Activated naive CD4-positive, alpha-beta T cell treated with anti-CD3 and anti-CD28 coated beads, Interleukin-2, amount 50 U/mL, for 16 hours (primary cell): ENCODE measurements around the gene FBXO38.
A peak's percentile ranks its signal among the peaks of the same experiment; 100 is the strongest.

Experiments
- DNase-seq: peaks from one replicate; pipeline ENCODE4 v3.0.0-alpha.2; 2020

FBXO38 gene

GRCh38 chr5:148482196-148482595 lies 98.4 kb downstream of the FBXO38 start:
- DNase-seq: no peak

DNA sequence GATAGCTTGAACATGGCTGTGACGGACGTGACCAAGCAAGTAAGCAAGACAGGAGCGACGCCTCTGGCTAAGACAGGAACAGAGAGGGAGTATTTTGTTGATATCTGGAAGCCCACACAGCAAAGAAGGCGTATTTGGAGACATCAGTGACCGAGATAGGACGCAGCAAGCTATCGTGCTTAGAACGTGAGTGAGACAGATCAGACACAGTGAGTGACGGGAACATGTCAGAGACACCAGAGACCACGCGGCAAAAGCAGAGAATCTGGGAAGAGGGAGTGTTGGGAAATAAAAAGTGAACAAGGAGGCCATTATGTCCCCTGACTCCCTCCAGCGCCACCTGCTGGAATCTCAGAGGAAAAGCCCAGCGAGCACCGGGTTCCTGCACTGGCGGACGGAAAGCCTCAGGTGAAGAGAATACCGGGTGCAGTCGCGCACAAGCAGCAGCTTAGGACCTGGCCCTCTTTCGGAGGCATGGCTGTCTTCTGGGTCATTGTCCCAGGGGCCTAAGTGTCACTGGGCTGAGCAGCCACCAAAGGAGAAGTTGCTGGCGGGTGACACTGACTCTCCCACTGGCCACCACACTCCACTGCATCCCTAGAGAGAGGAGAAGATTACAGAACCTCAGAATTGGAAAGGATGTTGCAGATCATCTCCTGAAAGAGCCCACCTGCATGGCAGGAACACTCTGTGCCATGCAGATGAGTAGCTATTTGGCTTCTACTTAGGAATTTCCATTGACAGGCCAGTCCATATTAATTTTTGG lies 99.1 kb downstream of the FBXO38 start:
- DNase-seq: peak; percentile 57

DNA sequence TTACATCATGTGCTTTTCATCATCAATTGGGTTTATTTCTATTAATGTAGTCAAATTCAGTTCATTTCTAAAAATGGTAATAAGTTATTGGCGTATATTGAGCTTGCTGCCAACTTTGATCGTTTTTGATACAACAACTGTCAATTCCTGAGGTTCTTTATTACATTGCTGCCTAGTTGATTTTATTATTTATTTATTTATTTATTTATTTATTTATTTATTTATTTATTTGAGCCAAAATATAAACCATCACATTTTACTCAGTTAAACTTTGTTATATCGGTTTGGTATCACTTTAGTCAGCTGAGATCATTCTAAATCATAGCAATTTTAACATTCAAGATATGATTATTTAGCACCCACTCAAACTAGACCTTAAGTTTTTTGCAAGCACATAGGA lies 100.0 kb downstream of the FBXO38 start:
- DNase-seq: no peak

DNA sequence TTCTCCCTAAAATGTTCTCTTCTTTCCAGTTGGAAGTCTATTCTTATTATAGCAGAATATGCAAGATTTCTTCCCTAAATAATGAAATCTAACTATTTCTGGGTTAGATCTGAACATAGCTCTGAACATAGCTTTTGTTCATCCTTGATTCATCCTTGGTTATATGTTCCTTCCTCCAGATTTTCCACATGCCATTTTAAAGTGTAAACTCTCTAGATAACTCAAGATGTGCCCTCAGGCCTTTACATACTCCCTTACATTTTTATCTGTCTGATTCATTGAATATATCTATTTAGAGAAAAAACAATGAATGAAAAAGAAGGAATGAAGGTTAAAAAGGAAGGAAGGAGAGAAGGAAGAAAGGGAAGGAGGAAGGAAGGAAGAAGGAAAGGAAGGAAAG lies 100.9 kb downstream of the FBXO38 start:
- DNase-seq: no peak

GRCh38 chr5:148486456-148486855 lies 102.7 kb downstream of the FBXO38 start:
- DNase-seq: no peak

GRCh38 chr5:148488757-148489156 lies 105.0 kb downstream of the FBXO38 start:
- no peak for DNase-seq

DNA sequence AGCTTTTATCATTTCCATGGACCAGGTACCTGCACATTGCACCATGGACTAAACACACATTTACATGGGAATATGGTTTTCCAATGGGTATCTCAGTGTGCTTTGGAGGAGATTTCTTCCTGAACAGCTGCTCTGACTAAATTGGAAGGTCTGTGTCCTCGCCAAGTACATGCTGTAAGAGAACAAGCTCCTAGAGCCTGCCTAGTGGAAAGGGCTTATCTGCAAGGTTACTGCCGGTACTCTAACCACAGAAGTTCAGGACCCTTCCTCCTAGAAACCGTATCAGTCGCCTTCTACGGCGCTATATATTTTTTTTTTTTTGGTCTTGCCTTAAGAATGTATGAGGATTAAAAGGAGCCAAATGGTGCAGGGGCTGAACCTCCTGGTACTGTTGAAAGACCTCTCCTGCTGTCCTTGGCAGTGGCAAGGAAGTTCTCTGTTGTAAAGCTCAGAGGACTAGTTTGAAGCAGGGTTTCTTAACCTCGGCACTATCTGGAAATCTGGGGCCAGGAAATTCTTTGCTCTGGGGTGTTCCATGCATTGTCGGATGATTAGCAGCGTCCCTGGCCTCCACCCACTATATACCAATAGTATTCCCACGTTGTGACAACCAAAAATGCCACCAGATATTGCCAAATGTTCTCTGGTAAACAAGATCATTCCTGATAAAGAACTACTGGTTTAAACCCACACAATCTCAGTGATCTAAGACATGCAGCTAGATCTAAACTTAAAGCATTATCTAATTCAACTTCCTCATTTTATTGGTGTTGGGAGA lies 107.4 kb downstream of the FBXO38 start:
- DNase-seq: no peak

GRCh38 chr5:148491793-148492184 lies 108.0 kb downstream of the FBXO38 start:
- no peak for DNase-seq

- no peak for DNase-seq
These were observed 108.6 kb downstream of the FBXO38 start for GRCh38 chr5:148492351-148492750.
